Activated CD4-positive, alpha-beta T cell treated with anti-CD3 and anti-CD28 coated beads for 36 hours (primary cell): Measurements from ENCODE around the gene SF1. TPM values are rescaled to one million over a fixed set of nuclear protein-coding genes. Genes with fewer than 3 reads are reported as not detected.

Source experiments
- ATAC-seq: fragments of 200-7000 bp; cut with Tn5 transposase; one replicate; pipeline ENCODE4 v1.10.0; 2021; ENCODE audit warnings: mild to moderate bottlenecking, moderate library complexity
- CTCF ChIA-PET: fragments of 350-600 bp; sonication (Branson Sonifier 250); formaldehyde crosslinking; loops from one replicate; lab custom pipeline; 2021; ENCODE audit warnings: antibody characterized with exemption; lab: Charles Lee
- POLR2A ChIA-PET: fragments of 350-600 bp; sonication (Branson Sonifier 250); formaldehyde crosslinking; loops from one replicate; lab custom pipeline; 2021; ENCODE audit warnings: antibody characterized with exemption, inconsistent platforms; lab: Charles Lee
- DNase-seq: peaks from one replicate; pipeline ENCODE4 v3.0.0-alpha.2; 2020
- H3K27ac Mint-ChIP-seq: one replicate; pipeline ENCODE4 v1.8.0; 2021; ENCODE audit warnings: mixed read lengths
- H3K27me3 Mint-ChIP-seq: one replicate; pipeline ENCODE4 v1.8.0; 2021; ENCODE audit warnings: mixed read lengths
- H3K36me3 Mint-ChIP-seq: one replicate; pipeline ENCODE4 v1.8.0; 2021; ENCODE audit warnings: low read depth, mixed read lengths
- H3K4me1 Mint-ChIP-seq: one replicate; pipeline ENCODE4 v1.8.0; 2021; ENCODE audit warnings: mixed read lengths
- H3K4me3 Mint-ChIP-seq: one replicate; pipeline ENCODE4 v1.8.0; 2021; ENCODE audit warnings: mild to moderate bottlenecking, moderate library complexity, mixed read lengths
- H3K9me3 Mint-ChIP-seq: one replicate; pipeline ENCODE4 v1.8.0; 2021; ENCODE audit warnings: low read depth, mixed read lengths
- intact Hi-C, 2 experiments: fragments of 100-400 bp; cut with DNase I in 1 of 2; cut with micrococcal nuclease in 1 of 2; formaldehyde crosslinking; loops; one replicate each; pipeline versions ENCODE4 v1.14.2 to v1.15.1; 2022 to 2024; cut with DNase I, micrococcal nuclease
- total RNA-seq, 2 experiments: library from RNA; stranded (reverse); gene quantifications; one replicate each; pipeline ENCODE4 v1.2.3, GENCODE V29; 2021

SF1 gene
- total RNA-seq, 2 experiments from 2014 or later, result 318 to 362 TPM

DNA sequence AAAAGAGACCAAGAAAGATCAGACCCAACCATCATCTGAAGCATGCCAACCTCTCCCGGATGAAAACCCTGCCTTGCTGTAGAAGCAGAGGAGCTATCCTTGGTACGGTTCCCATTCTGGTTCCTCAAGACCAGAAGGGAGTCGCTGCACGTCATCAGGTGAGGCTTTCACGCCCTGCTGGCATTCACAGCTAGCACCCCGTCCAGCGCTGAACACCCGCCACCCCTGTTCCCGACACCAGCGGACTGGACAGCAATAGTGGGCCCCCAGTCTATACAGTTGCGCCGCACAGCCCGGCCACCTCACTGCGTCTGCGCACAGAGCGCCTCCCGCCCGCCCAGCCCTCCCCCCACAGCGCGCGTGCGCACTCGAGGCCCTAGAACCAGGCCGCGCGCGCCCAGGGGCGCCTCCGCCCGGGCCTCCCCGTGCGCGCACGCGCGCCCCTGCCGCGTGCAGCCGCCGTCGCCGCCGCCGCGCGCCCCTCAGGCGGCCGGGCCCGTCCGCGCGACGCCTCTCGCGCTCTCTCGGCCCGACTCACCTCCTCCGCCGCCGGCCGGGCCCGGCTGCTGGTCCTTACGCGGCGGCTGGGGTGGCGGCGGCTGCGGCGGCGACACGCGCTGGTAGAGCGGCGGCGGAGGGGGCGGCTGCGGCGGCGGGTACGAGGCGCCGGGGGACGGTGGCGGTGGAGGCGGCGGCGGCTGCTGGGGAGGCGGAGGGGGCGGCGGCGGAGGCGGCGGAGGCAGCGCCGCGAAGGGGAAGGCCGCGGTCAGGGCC lies 706 bp downstream of the SF1 start:
- peaks cover 52% of the 10 kb centered on the region for H3K36me3 Mint-ChIP-seq
- H3K9me3 Mint-ChIP-seq, result no peaks in the 10 kb centered on the region
- H3K4me3 Mint-ChIP-seq, result peak overlapping the region; percentile 97
- H3K27ac Mint-ChIP-seq, result peak overlapping the region; percentile 71
- H3K4me1 Mint-ChIP-seq, result peaks cover 68% of the 10 kb centered on the region
- ATAC-seq (peak; percentile 1), DNase-seq (peak; percentile 91)
- H3K27me3 Mint-ChIP-seq, result no peaks in the 10 kb centered on the region
- POLR2A ChIA-PET, result interaction anchor here (0.6 to 1.4 kb wide), 4 partner anchors 13 to 1845 kb away, joined by 4 to 6 read pairs (median 4); no protein-coding TSS in a partner anchor
- intact Hi-C loops, result loop anchor here (1.0 to 10.0 kb wide), 26 partner anchors 10 to 1490 kb away; partner anchors contain the start of genes EHD1 (in 2 of the 2), MEN1 (in 2 of the 2), ZNHIT2 (in 2 of the 2) and CDCA5 (in 1 of the 2)
- CTCF ChIA-PET, result interaction anchor here (4.1 kb wide), 1 partner anchor 12 kb away, joined by 38 read pairs; no protein-coding TSS in a partner anchor

- ChIA-PET POLR2A (interaction anchor here (0.6 to 3.0 kb wide), 3 partner anchors 13 to 47 kb away, joined by 4 to 14 read pairs (median 4); no protein-coding TSS in a partner anchor), CTCF (interaction anchor here (1.1 to 4.1 kb wide), 3 partner anchors 11 to 32 kb away, joined by 3 to 38 read pairs (median 3); partner anchors contain the start of gene PYGM)
- Mint-ChIP-seq H3K4me1 (peaks cover 74% of the 10 kb centered on the region), H3K4me3 (peak overlapping the region; percentile 97), H3K36me3 (peaks cover 60% of the 10 kb centered on the region), H3K27ac (peak overlapping the region; percentile 71), H3K9me3 (no peaks in the 10 kb centered on the region), H3K27me3 (no peaks in the 10 kb centered on the region)
- ATAC-seq (no peak), DNase-seq (no peak)
- intact Hi-C loops, result loop anchor here (1.0 to 10.0 kb wide), 9 partner anchors 14 to 1490 kb away; partner anchors contain the start of genes EHD1 (in 1 of the 2), FAM89B (in 1 of the 2), KAT5 (in 1 of the 2) and MEN1 (in 1 of the 2)
Measured at GRCh38 chr11:64776875-64777274, 1.5 kb downstream of the SF1 start.

DNA sequence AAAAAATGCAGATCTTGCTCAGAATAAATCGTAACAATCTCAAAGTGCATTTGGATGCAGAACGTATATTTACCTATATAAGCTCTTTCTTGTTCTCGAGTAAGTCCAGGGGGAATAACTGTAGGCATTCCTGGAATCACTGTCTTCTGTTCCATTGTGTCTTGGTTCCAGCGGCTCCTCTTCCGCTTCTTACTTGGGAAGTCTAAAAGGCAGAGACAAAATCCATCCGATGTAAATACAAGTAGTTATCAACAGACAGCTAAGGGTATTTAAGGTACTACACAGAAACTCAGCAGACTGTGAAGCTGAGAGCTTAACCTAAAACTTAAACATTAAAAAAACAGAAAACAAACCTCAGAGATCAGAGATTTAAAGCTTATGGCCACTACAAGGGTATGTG lies 1.9 kb downstream of the SF1 start:
- ATAC-seq (no peak), DNase-seq (no peak)
- intact Hi-C loops, result loop anchor here (2.0 to 10.0 kb wide), 8 partner anchors 14 to 1491 kb away; partner anchors contain the start of genes EHD1 (in 1 of the 2), FAM89B (in 1 of the 2), KAT5 (in 1 of the 2) and RAB1B (in 1 of the 2)
- H3K4me1 Mint-ChIP-seq, result peaks cover 78% of the 10 kb centered on the region
- H3K27ac Mint-ChIP-seq, result peak overlapping the region; percentile 71
- POLR2A ChIA-PET, result interaction anchor here (1.4 to 3.0 kb wide), 2 partner anchors 12 to 15 kb away, joined by 4 to 14 read pairs; no protein-coding TSS in a partner anchor
- H3K9me3 Mint-ChIP-seq, result no peaks in the 10 kb centered on the region
- CTCF ChIA-PET, result interaction anchor here (1.1 to 4.1 kb wide), 3 partner anchors 11 to 32 kb away, joined by 3 to 38 read pairs (median 3); partner anchors contain the start of gene PYGM
- H3K27me3 Mint-ChIP-seq, result no peaks in the 10 kb centered on the region
- peak overlapping the region; percentile 97 for H3K4me3 Mint-ChIP-seq
- H3K36me3 Mint-ChIP-seq, result peaks cover 64% of the 10 kb centered on the region

DNA sequence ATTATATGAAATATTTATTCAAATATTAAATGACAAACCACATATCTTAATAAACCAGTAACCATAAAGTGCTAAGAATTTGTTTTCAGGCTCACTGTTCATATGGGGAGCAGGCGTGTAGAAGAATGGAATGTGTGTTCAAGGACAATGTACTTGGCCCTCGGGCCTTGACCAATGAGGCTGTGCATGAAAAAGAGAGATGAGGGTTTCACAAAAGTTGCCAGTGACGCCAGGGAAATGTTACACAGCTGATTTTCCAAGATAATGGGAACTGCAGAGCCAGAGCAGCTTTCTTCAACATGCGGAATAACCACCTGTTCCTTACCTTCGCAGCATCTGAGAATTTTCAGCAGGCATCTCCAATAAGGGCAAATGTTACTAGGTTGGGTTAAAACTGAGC lies 4.2 kb downstream of the SF1 start:
- Mint-ChIP-seq H3K27me3 (no peaks in the 10 kb centered on the region), H3K9me3 (no peaks in the 10 kb centered on the region), H3K4me1 (peaks cover 78% of the 10 kb centered on the region), H3K36me3 (peaks cover 83% of the 10 kb centered on the region), H3K4me3 (peak overlapping the region; percentile 0), H3K27ac (peak overlapping the region; percentile 88)
- DNase-seq (no peak), ATAC-seq (no peak)
- CTCF ChIA-PET, result interaction anchor here (0.7 to 4.1 kb wide), 5 partner anchors 8 to 240 kb away, joined by 3 to 38 read pairs (median 4); partner anchors contain the start of gene ARL2
- intact Hi-C loops, result loop anchor here in 1 of 2 experiments (10.0 kb wide), 1 partner anchor 341 kb away; the partner anchor contains the start of genes TM7SF2 and ZNHIT2
- POLR2A ChIA-PET, result interaction anchor here (1.0 to 3.0 kb wide), 5 partner anchors 10 to 473 kb away, joined by 4 to 17 read pairs (median 11); partner anchors contain the start of gene PYGM

DNA sequence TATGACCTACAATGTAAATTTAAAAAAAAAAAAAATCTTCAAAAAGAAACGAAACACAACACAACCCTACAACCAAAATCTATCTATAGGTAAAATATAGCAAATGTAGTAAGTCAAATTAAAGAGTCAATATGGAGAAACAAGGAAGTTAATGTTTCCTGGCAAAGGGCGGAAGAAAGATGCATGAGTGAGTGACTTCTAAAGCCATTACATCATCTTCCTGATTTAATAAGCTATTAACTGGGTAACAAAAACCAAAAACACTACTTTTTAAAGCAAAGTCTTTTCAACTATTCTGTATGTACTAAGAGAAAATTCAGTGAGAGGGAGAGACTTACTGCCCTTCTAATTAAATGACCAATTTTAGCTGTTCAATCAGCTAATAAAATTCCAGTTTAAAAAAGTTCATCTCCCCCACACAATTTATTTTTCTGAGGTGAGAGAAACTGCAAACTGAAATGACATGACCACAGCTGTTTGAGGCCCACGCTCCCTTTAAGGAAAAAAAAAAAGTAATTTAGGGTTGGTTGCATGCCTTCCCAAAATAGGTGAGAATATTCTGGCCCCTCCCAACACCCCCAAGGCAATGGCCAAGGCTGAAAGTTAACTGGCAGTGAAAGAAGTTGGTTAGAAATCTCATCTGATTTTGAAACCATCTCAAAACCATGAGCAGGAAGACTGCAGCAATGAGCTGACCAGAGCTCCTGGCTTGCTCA lies 5.9 kb downstream of the SF1 start:
- Mint-ChIP-seq H3K9me3 (no peaks in the 10 kb centered on the region), H3K27ac (peak overlapping the region; percentile 93), H3K4me1 (peaks cover 93% of the 10 kb centered on the region), H3K27me3 (no peaks in the 10 kb centered on the region), H3K36me3 (peaks cover 97% of the 10 kb centered on the region), H3K4me3 (peak overlapping the region; percentile 28)
- ChIA-PET CTCF (interaction anchor here (0.6 to 4.1 kb wide), 8 partner anchors 9 to 122 kb away, joined by 3 to 30 read pairs (median 4); partner anchors contain the start of genes PYGM and RASGRP2), POLR2A (interaction anchor here (1.5 kb wide), 2 partner anchors 9 to 11 kb away, joined by 9 to 13 read pairs; no protein-coding TSS in a partner anchor)
- intact Hi-C loops, result loop anchor here in 1 of 2 experiments (10.0 kb wide), 1 partner anchor 342 kb away; the partner anchor contains the start of genes TM7SF2 and ZNHIT2
- no peak for DNase-seq
- ATAC-seq, result no peak

DNA sequence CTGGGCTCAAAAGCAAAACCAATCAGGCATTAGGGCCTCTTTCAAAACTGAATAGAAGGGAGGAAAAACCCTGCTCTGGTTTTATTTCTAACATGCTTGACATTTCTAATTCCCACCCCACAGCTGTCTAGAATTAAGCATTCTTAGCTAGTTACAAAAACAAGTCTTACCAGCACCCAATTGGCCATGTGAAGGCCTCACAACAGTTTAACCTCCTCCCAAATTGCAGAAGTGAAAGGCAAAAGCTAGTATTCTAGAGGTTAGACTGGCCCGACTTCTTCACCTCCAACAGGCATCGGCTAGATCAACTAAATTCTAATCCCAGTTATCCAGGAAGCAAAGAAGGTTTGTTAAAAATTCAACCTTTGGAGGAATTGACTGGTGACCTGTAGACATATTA lies 6.5 kb downstream of the SF1 start:
- no peaks in the 10 kb centered on the region for H3K27me3 Mint-ChIP-seq
- ChIA-PET CTCF (interaction anchor here (0.7 to 4.1 kb wide), 7 partner anchors 10 to 123 kb away, joined by 3 to 30 read pairs (median 3); partner anchors contain the start of genes PYGM and RASGRP2), POLR2A (interaction anchor here (0.7 to 1.5 kb wide), 3 partner anchors 8 to 276 kb away, joined by 3 to 13 read pairs (median 9); no protein-coding TSS in a partner anchor)
- intact Hi-C loops, result loop anchor here in 1 of 2 experiments (10.0 kb wide), 1 partner anchor 343 kb away; the partner anchor contains the start of genes TM7SF2 and ZNHIT2
- peak overlapping the region; percentile 93 for H3K27ac Mint-ChIP-seq
- ATAC-seq, result no peak
- H3K4me3 Mint-ChIP-seq, result peak overlapping the region; percentile 28
- H3K4me1 Mint-ChIP-seq, result peaks cover 95% of the 10 kb centered on the region
- peaks cover 97% of the 10 kb centered on the region for H3K36me3 Mint-ChIP-seq
- DNase-seq, result no peak
- no peaks in the 10 kb centered on the region for H3K9me3 Mint-ChIP-seq

GRCh38 chr11:64770120-64770519 lies 8.2 kb downstream of the SF1 start:
- no peak for ATAC-seq
- CTCF ChIA-PET, result interaction anchor here (0.6 to 4.1 kb wide), 3 partner anchors 8 to 600 kb away, joined by 3 to 30 read pairs (median 3); partner anchors contain the start of gene PYGM
- no peak overlapping the region for H3K4me3 Mint-ChIP-seq
- intact Hi-C loops, result loop anchor here in 1 of 2 experiments (10.0 kb wide), 1 partner anchor 345 kb away; the partner anchor contains the start of genes TM7SF2 and ZNHIT2
- peaks cover 91% of the 10 kb centered on the region for H3K36me3 Mint-ChIP-seq
- H3K27ac Mint-ChIP-seq, result no peak overlapping the region
- no peaks in the 10 kb centered on the region for H3K27me3 Mint-ChIP-seq
- POLR2A ChIA-PET, result interaction anchor here (0.6 to 1.1 kb wide), 4 partner anchors 8 to 617 kb away, joined by 3 to 6 read pairs (median 4); no protein-coding TSS in a partner anchor
- H3K4me1 Mint-ChIP-seq, result peaks cover 90% of the 10 kb centered on the region
- no peaks in the 10 kb centered on the region for H3K9me3 Mint-ChIP-seq
- DNase-seq, result no peak

DNA sequence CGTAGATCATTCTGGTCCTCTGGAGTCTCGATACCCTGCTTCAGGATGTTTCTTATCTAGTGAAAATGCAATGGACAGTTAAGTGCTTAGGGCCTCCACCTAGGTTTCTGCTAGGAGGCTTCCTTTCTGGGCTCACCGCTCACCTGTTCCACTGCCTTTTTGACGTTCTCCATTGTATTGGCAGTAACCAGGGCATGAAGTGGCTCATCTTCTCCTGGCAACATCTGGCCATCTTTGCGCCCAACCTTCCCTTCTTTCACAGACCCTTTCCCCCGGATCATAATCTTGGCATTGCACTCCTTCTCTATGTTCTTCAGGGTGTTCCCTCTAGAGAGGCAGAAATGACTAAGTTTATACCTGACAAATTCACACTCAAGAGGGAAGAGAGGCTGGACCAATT lies 9.1 kb downstream of the SF1 start:
- DNase-seq, result no peak
- intact Hi-C loops, result no loop called here
- Mint-ChIP-seq H3K36me3 (peaks cover 91% of the 10 kb centered on the region), H3K4me3 (no peak overlapping the region), H3K27me3 (no peaks in the 10 kb centered on the region), H3K27ac (peak overlapping the region; percentile 74), H3K4me1 (peaks cover 90% of the 10 kb centered on the region), H3K9me3 (no peaks in the 10 kb centered on the region)
- no peak for ATAC-seq
- CTCF ChIA-PET, result interaction anchor here (0.6 to 4.1 kb wide), 3 partner anchors 7 to 23 kb away, joined by 3 to 30 read pairs (median 4); partner anchors contain the start of gene PYGM
- POLR2A ChIA-PET, result interaction anchor here (0.8 to 1.1 kb wide), 2 partner anchors 9 kb away, joined by 3 to 6 read pairs; no protein-coding TSS in a partner anchor

DNA sequence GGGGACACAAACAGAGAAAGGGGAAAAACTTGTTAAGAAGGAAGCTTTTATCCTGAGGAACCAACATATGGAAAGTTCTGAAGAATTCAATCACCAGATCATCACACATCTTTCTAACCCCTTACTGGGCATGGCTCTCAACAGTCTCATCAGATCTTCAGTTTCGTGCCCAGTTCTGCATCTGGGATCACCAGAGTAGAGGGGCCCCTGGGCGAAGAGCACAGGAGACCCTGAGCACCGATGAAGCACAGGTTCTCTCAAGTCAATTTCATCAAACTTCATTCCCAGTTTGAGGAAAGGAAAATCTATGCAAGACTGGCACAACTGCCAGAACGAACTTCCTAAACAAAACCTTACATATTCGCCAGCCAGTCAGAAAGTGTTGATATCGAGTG lies 10.0 kb downstream of the SF1 start:
- intact Hi-C loops, result no loop called here
- ChIA-PET POLR2A (no interaction called here), CTCF (interaction anchor here (0.9 to 6.0 kb wide), 5 partner anchors 7 to 32 kb away, joined by 3 to 38 read pairs (median 3); partner anchors contain the start of gene SF1)
- Mint-ChIP-seq H3K27me3 (no peaks in the 10 kb centered on the region), H3K9me3 (no peaks in the 10 kb centered on the region), H3K27ac (peak overlapping the region; percentile 82), H3K36me3 (peaks cover 92% of the 10 kb centered on the region), H3K4me1 (peaks cover 91% of the 10 kb centered on the region), H3K4me3 (no peak overlapping the region)
- ATAC-seq (no peak), DNase-seq (no peak)
